ENCODE measurements around the gene DIP2A. TPM values are rescaled to one million over a fixed set of nuclear protein-coding genes. Genes with fewer than 3 reads are reported as not detected.

Gene DIP2A
- total and polyA plus RNA-seq, 2 of the 8 experiments (the other 6 are each of a cell fraction or from before 2014, with no cell fraction given), result 16.0 to 27.1 TPM

- no peak overlapping the region for H3K4me2 ChIP-seq (ENCODE audit: insufficient read depth in 1 of 2, low read depth in 2 of 2, low read length in 2 of 2)
- FAIRE-seq, result no peak
- H3K4me1 ChIP-seq (replicated peaks in 1 of 4; ENCODE audit: control insufficient read depth in 3 of 4, insufficient read depth in 4 of 4, low read length in 3 of 4), result no peaks in the 10 kb centered on the region
- no peak overlapping the region for H2BK12ac ChIP-seq (ENCODE audit: low read depth, low read length)
- no peaks in the 10 kb centered on the region for H3K27me3 ChIP-seq (replicated peaks in 1 of 4; ENCODE audit: control insufficient read depth in 3 of 4, extremely low read depth in 1 of 4, insufficient read depth in 3 of 4, low read length in 3 of 4)
- DNase-seq (ENCODE audit: low read depth in 1 of 2, low spot score in 2 of 2), result no peak
- H3K79me1 ChIP-seq (ENCODE audit: low read depth, low read length), result no peaks in the 10 kb centered on the region
- H2BK20ac ChIP-seq (ENCODE audit: low read length), result no peak overlapping the region
- no peak overlapping the region for H3K4ac ChIP-seq (replicated peaks; ENCODE audit: insufficient read length, low read depth, low read length)
- H3K36me3 ChIP-seq (ENCODE audit: control insufficient read depth in 2 of 4, insufficient read depth in 4 of 4, low read length in 3 of 4), result no peaks in the 10 kb centered on the region
- POLR2A ChIA-PET (ENCODE audit: partially characterized antibody), result no interaction called here
- H3K23ac ChIP-seq (ENCODE audit: insufficient read length), result no peak overlapping the region
- peaks cover 3 to 9% of the 10 kb centered on the region in 2 experiments; a peak in 1 of 4 replicates for H3K9me3 ChIP-seq (ENCODE audit: insufficient read depth in 2 of 2, low read depth in 1 of 2, low read length in 1 of 2)
- no peak overlapping the region for H4K5ac ChIP-seq (ENCODE audit: insufficient read length, low read depth, low read length)
- 81% methylated on average over 7 of the region's 7 CpGs; no CpG with 5 or more reads in 1 of the 2 experiments for WGBS, 2 experiments (ENCODE audit: extremely low coverage in 1 of 2, insufficient coverage in 1 of 2, insufficient read length in 1 of 2, insufficient replicate concordance in 2 of 2, low coverage in 1 of 2, low lambda C conversion rate in 2 of 2, missing lambda C conversion rate in 1 of 2)
- no peak overlapping the region for H3K27ac ChIP-seq (ENCODE audit: low read depth, low read length)
- H2BK120ac ChIP-seq (replicated peaks; ENCODE audit: low read depth, low read length), result no peak overlapping the region
- CTCF ChIA-PET (ENCODE audit: partially characterized antibody), result no interaction called here
- no peak overlapping the region for H2AK5ac ChIP-seq (ENCODE audit: low read depth, low read length)
- H2AFZ ChIP-seq (ENCODE audit: low read length), result no peak overlapping the region
- no peak overlapping the region for H3K56ac ChIP-seq (replicated peaks; ENCODE audit: insufficient read length, low read depth, low read length)
- no peaks in the 10 kb centered on the region for H3K23me2 ChIP-seq (ENCODE audit: low read depth, low read length)
- no peak overlapping the region for H2BK15ac ChIP-seq (ENCODE audit: low read length)
- no peaks in the 10 kb centered on the region for H4K20me1 ChIP-seq (replicated peaks in 1 of 2; ENCODE audit: control insufficient read depth in 1 of 2, insufficient read depth in 2 of 2, low read length in 2 of 2)
- H4K91ac ChIP-seq (replicated peaks; ENCODE audit: insufficient read length, low read length), result no peak overlapping the region
- H3K9ac ChIP-seq (replicated peaks in 1 of 4; ENCODE audit: extremely low read depth in 1 of 4, low read depth in 3 of 4, low read length in 3 of 4), result no peak overlapping the region
- H2BK5ac ChIP-seq (ENCODE audit: low read depth, low read length), result no peak overlapping the region
- H3K18ac ChIP-seq (ENCODE audit: extremely low read depth, low read length), result no peak overlapping the region
- no peak overlapping the region for H4K8ac ChIP-seq (ENCODE audit: extremely low read depth, insufficient read depth, low read length)
- no peak overlapping the region for H3K4me3 ChIP-seq (ENCODE audit: extremely low read depth in 1 of 4, insufficient read depth in 2 of 4, low read depth in 3 of 4, low read length in 4 of 4)
- no peak overlapping the region for H3K14ac ChIP-seq (ENCODE audit: insufficient read length)
- no peaks in the 10 kb centered on the region for H3K79me2 ChIP-seq (ENCODE audit: control insufficient read depth in 1 of 2, insufficient read depth in 2 of 2, low read length in 2 of 2)
- TF ChIP-seq HDAC2 (IDR thresholded peaks at IDR 0.05; ENCODE audit: borderline replicate concordance in 1 of 2, low read depth in 2 of 2, low read length in 2 of 2) (no peak), KDM4A (IDR thresholded peaks at IDR 0.05; ENCODE audit: low read depth, low read length, severe bottlenecking) (no peak), ASH2L (IDR thresholded peaks at IDR 0.05; ENCODE audit: low read length) (no peak), TBP (IDR thresholded peaks at IDR 0.05; ENCODE audit: low read depth, low read length) (no peak), CBX5 (IDR thresholded peaks at IDR 0.05; ENCODE audit: low read depth, low read length) (no peak), ATF3 (IDR thresholded peaks at IDR 0.05; ENCODE audit: insufficient read depth, low read depth, low read length) (no peak), ZNF274 (IDR thresholded peaks at IDR 0.05; ENCODE audit: borderline replicate concordance, extremely low read depth, low read length) (no peak), JUND (IDR thresholded peaks at IDR 0.05; ENCODE audit: low read length) (no peak), USF2 (IDR thresholded peaks at IDR 0.05; ENCODE audit: low read length) (no peak), POLR2AphosphoS5 (IDR thresholded peaks at IDR 0.05; ENCODE audit: low read depth, low read length) (no peak), CBX8 (IDR thresholded peaks at IDR 0.05; ENCODE audit: borderline replicate concordance, low read depth, low read length) (no peak), TCF12 (IDR thresholded peaks at IDR 0.05; ENCODE audit: low read depth, low read length) (no peak)
Observed at GRCh38 chr21:46585191-46585953, 126.7 kb downstream of the DIP2A start.
